ENCODE measurements around the gene PTGDR2. TPM values are rescaled to one million over a fixed set of nuclear protein-coding genes. Genes with fewer than 3 reads are reported as not detected.
A peak's percentile ranks its signal among the peaks of the same experiment; 100 is the strongest.

PTGDR2 gene
- total and polyA plus RNA-seq, 12 donors, result 0.35 to 5.7 (median 1.2) TPM

DNA sequence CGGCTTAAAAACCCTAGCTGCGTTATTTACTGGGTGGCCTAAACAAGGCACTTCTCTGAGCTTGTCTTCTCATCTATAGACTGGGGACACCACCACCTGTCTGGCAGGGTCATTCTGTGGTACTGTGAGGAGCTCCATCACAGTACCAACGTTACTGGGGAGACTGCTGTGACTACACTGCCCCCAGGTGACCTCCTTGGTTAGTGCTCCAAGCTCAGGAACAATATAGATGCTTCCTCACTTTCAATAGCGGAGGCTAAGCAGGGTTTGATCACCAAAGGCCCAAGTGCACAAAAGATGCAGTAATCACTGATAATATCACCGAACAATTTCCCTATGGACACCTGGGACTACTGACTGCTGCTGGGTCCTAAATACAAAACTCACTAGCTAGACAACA is 31.8 kb upstream of the PTGDR2 start:
- Histone ChIP-seq H3K27me3 (no peaks in the 10 kb centered on the region), H3K4me1 (peaks cover 3 to 22% (median 15%) of the 10 kb centered on the region in 9 donors), H3K27ac (no peak overlapping the region), H3K4me3 (no peak overlapping the region), H3K36me3 (peaks cover 0 to 25% (median 0%) of the 10 kb centered on the region in 9 donors), H3K9me3 (no peaks in the 10 kb centered on the region)
- DNase-seq (peak in 1 of 2 donors; percentile 43), ATAC-seq (peak; percentile 65 to 86 (median 80))
- 58 to 63% methylated on average over 5 of the region's 5 CpGs for WGBS, 2 donors
- intact Hi-C loops (cut with DNase I), result loop anchor here in 6 of 10 donors (1.0 to 5.0 kb wide), 3 partner anchors 56 to 110 kb away; no protein-coding TSS in a partner anchor
- TF ChIP-seq, protein P1, sequence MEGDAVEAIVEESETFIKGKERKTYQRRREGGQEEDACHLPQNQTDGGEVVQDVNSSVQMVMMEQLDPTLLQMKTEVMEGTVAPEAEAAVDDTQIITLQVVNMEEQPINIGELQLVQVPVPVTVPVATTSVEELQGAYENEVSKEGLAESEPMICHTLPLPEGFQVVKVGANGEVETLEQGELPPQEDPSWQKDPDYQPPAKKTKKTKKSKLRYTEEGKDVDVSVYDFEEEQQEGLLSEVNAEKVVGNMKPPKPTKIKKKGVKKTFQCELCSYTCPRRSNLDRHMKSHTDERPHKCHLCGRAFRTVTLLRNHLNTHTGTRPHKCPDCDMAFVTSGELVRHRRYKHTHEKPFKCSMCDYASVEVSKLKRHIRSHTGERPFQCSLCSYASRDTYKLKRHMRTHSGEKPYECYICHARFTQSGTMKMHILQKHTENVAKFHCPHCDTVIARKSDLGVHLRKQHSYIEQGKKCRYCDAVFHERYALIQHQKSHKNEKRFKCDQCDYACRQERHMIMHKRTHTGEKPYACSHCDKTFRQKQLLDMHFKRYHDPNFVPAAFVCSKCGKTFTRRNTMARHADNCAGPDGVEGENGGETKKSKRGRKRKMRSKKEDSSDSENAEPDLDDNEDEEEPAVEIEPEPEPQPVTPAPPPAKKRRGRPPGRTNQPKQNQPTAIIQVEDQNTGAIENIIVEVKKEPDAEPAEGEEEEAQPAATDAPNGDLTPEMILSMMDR (IDR thresholded peaks at IDR 0.05), result peak in 8 of 9 donors; percentile 41 to 66 (median 62)

DNA sequence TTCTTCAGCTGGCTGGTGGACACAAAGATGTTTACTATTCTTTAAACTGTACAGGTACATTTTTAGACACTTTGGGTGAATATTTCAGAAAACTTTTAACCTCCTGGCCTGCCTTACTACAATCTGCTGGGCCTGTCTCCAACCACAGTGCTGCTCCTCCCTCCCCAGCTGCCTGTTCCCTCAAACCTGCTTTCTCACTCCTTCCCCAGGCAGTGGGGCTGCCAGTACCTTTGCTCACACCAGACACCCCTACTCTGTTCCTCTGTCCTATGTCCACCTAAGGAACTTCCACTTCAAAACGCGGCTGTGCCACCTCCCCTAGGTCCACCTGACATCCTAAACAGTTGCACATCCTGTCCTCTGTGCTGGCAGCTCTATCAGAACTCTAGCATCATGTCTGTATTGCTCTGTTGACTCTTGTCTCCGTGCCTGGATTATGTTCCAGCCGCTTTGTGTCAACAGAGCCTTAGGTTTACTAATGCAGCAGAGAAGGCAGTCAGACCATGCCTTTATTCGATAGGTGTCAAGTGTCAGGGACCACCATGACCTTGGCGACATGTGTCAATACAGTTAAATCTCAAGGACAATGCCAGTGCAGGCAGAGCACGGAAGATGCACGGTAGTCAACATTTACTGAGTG is 25.0 kb upstream of the PTGDR2 start:
- DNase-seq (no peak), ATAC-seq (peak in 1 of 8 donors; percentile 42)
- WGBS, 2 donors, result 62 to 72% methylated on average over 8 of the region's 8 CpGs
- H3K36me3 ChIP-seq, result peaks cover 0 to 38% (median 0%) of the 10 kb centered on the region in 9 donors
- H3K4me3 ChIP-seq, result no peak overlapping the region
- H3K9me3 ChIP-seq, result no peaks in the 10 kb centered on the region
- TF ChIP-seq, protein P1 (IDR thresholded peaks at IDR 0.05), result no peak
- H3K27me3 ChIP-seq, result no peaks in the 10 kb centered on the region
- peaks cover 0 to 30% (median 15%) of the 10 kb centered on the region in 9 donors for H3K4me1 ChIP-seq
- intact Hi-C loops (cut with DNase I), result no loop called here
- no peak overlapping the region for H3K27ac ChIP-seq

DNA sequence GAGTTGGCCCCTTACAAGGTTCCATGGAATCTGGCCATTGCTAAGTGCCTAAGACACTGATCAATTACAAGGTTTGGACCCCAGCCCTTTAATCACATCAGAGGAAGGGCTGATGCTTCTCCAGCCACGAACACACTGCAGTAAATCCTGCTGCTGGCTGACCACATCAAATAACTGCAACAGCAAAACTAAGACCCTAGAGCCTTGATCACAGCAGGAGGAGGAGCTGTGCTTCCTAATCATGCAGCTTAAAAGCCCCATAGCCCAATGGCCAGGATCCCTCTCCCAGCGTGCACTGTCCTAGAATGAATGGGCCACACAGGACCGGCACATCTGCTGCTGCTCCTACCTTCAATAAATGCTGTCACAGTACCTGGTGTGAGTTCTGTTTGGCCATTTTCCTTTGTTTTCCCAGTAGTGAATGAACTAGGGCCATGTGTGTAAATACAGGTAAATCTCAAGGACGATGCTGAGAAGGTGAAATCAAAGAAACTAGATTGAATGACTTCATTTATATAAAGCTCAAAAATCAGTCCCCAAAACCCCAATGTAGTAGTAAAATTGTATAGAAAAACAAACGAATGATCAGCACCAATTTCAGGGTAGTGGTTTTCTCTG is 24.3 kb upstream of the PTGDR2 start:
- Histone ChIP-seq H3K4me3 (no peak overlapping the region), H3K9me3 (no peaks in the 10 kb centered on the region), H3K27ac (no peak overlapping the region), H3K4me1 (peaks cover 0 to 30% (median 15%) of the 10 kb centered on the region in 9 donors), H3K27me3 (no peaks in the 10 kb centered on the region), H3K36me3 (peaks cover 0 to 38% (median 0%) of the 10 kb centered on the region in 9 donors)
- DNase-seq, result no peak
- intact Hi-C loops (cut with DNase I), result loop anchor here in 3 of 10 donors (5.0 kb wide), 1 partner anchor 38 kb away; the partner anchor contains the start of gene CCDC86 (in 3 of the 3)
- WGBS, 2 donors, result 89 to 93% methylated on average over 5 of the region's 5 CpGs
- TF ChIP-seq, protein P1 (IDR thresholded peaks at IDR 0.05), result no peak
- ATAC-seq, result no peak

DNA sequence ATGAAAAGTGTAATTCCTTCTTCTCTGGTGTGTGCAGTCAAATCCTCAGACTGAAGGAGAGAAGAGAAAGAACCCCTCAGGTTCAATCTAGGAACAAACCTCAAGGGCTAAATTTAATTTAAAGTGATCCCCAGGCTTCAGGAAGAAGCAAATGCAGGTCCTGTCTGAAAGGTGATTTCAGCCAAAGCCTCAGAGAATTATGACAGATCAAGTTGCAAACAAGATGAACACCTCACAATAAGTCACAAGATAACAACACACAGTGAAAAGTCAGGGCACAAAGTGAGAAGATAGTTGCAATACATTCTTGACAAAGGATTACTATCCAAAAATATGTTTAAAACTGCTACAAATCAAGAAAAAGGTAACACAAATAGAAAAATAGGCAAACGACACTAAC is 23.4 kb upstream of the PTGDR2 start:
- peaks cover 0 to 38% (median 0%) of the 10 kb centered on the region in 9 donors for H3K36me3 ChIP-seq
- ATAC-seq, result no peak
- peak overlapping the region in 8 of 10 donors; percentile 2 to 85 (median 42) for H3K27ac ChIP-seq
- H3K9me3 ChIP-seq, result no peaks in the 10 kb centered on the region
- H3K27me3 ChIP-seq, result no peaks in the 10 kb centered on the region
- no peak for DNase-seq
- H3K4me3 ChIP-seq, result no peak overlapping the region
- 87 to 97% methylated on average over 1 of the region's 1 CpG for WGBS, 2 donors
- TF ChIP-seq, protein P1 (IDR thresholded peaks at IDR 0.05), result no peak
- H3K4me1 ChIP-seq, result peaks cover 0 to 36% (median 15%) of the 10 kb centered on the region in 9 donors
- intact Hi-C loops (cut with DNase I), result loop anchor here in 3 of 10 donors (5.0 kb wide), 1 partner anchor 37 kb away; the partner anchor contains the start of gene CCDC86 (in 3 of the 3)

Measured in heart right ventricle (tissue), 16 donors.